Gastrocnemius medialis (tissue), 4 donors: Measurements from ENCODE around the gene RRP8. TPM values are rescaled to one million over a fixed set of nuclear protein-coding genes. Genes with fewer than 3 reads are reported as not detected.

Experiments
- ATAC-seq, 2 donors: fragments of 150-250 bp; one replicate each; pipeline ENCODE4 v1.9.1; 2016
- DNase-seq, 2 donors: peaks; one replicate each; pipeline ENCODE4 v3.0.0-alpha.2; 2019
- H3K27ac ChIP-seq, 4 donors: fragments of 200-600 bp; sonication (generic); 1 replicate in 1 of 4; 2 replicates in 3 of 4; pipeline ENCODE4 v1.5.1; 2016 to 2018; ENCODE audit warnings: mild to moderate bottlenecking in 2 of 4, moderate library complexity in 1 of 4
- H3K27me3 ChIP-seq, 3 donors: fragments of 200-600 bp; sonication (generic) in 2 of 3; 1 replicate in 1 of 3; 2 replicates in 2 of 3; pipeline versions ENCODE4 v1.5.1 to v1.6.0; 2016 to 2019; ENCODE audit warnings: mild to moderate bottlenecking in 1 of 3, moderate library complexity in 1 of 3
- H3K36me3 ChIP-seq, 2 donors: fragments of 200-600 bp; sonication (generic) in 1 of 2; one replicate each; pipeline ENCODE4 v1.5.1; 2017 to 2018
- H3K4me1 ChIP-seq, 2 donors: fragments of 200-600 bp; sonication (generic) in 1 of 2; one replicate each; pipeline ENCODE4 v1.5.1; 2016 to 2017; ENCODE audit warnings: mild to moderate bottlenecking in 2 of 2
- H3K4me3 ChIP-seq, 4 donors: fragments of 200-600 bp; sonication (generic) in 3 of 4; 1 replicate in 1 of 4; 2 replicates in 3 of 4; pipeline ENCODE4 v1.5.1; 2016 to 2019; ENCODE audit warnings: mild to moderate bottlenecking in 2 of 4
- H3K9me3 ChIP-seq, 3 donors: fragments of 200-600 bp; sonication (generic) in 2 of 3; 1 replicate in 1 of 3; 2 replicates in 2 of 3; pipeline ENCODE4 v1.5.1; 2016 to 2019
- CTCF ChIP-seq, 5 experiments: fragments of 450-650 bp in 3 of 5; fragments of 200-600 bp in 2 of 5; sonication (generic) in 2 of 5; IDR thresholded peaks in 4 of 5; conservative IDR thresholded peaks in 1 of 5; 1 replicate in 4 of 5; 2 replicates in 1 of 5; pipeline ENCODE4 v1.5.1; 2016 to 2019; ENCODE audit warnings: antibody characterized with exemption in 5 of 5, mild to moderate bottlenecking in 3 of 5, moderate library complexity in 3 of 5
- POLR2A ChIP-seq, 2 donors: fragments of 450-650 bp; IDR thresholded peaks; one replicate each; pipeline ENCODE4 v1.6.1; 2017; ENCODE audit warnings: antibody characterized with exemption in 2 of 2, mild to moderate bottlenecking in 2 of 2, moderate library complexity in 2 of 2
- in situ Hi-C, 4 donors: fragments of 200-750 bp; cut with MboI; loops; one replicate each; pipeline versions ENCODE4 v1.15.0 to v1.8.0; 2017; ENCODE audit warnings: low sequenced_read_pairs in 4 of 4
- intact Hi-C: fragments of 100-400 bp; cut with DNase I; formaldehyde crosslinking; loops from one replicate; pipeline ENCODE4 v1.15.1; 2023; ENCODE audit warnings: low total_unique reads
- total RNA-seq, 4 donors: library from RNA; depleted of rRNA; stranded (reverse); fragments of >200 nt; gene quantifications; one replicate each; pipeline versions ENCODE4 v1.1.0 to v1.2.3, GENCODE V29; 2016

The RRP8 gene
- total RNA-seq, 4 donors from 2014 or later = 10.9 to 25.7 (median 14.9) TPM

- Histone ChIP-seq H3K4me1 (peaks cover 9 to 18% of the 10 kb centered on the region in 2 donors), H3K9me3 (no peaks in the 10 kb centered on the region), H3K4me3 (no peak overlapping the region), H3K36me3 (no peaks in the 10 kb centered on the region), H3K27ac (peak overlapping the region; percentile 78 to 87 (median 81)), H3K27me3 (no peaks in the 10 kb centered on the region)
- DNase-seq = peak; percentile 79 to 87
- ATAC-seq = peak; percentile 87 to 95
- in situ Hi-C loops = no loop called here
- TF ChIP-seq CTCF (IDR thresholded peaks at IDR 0.05 in 4 of 5, conservative IDR thresholded peaks at IDR 0.05 in 1 of 5) (no peak), POLR2A (IDR thresholded peaks at IDR 0.05) (no peak)
- intact Hi-C loops = loop anchor here (2.0 kb wide), 1 partner anchor 21 kb away; no protein-coding TSS in a partner anchor
Measured at GRCh38 chr11:6545917-6546605, 57.4 kb downstream of the RRP8 start.

Other genes starting within 250 kb of the RRP8 start
- 10 to 100 TPM; 19.2 to 56.1 (median 42.4) TPM for gene SMPD1, start 213.1 kb downstream of the RRP8 start, total RNA-seq
- gene APBB1, start 184.5 kb downstream of the RRP8 start, total RNA-seq = 10 to 100 TPM; 18.5 to 49.2 (median 46.2) TPM
- 10 to 100 TPM in 1 of 4 donors, 1 to 10 TPM in 1, not detected in 2; 8.7 to 17.6 TPM for gene HPX, start 162.6 kb downstream of the RRP8 start, total RNA-seq
- 10 to 100 TPM; 15.3 to 20.0 (median 16.5) TPM for gene TRIM3, start 129.7 kb downstream of the RRP8 start, total RNA-seq
- gene ARFIP2, start 122.3 kb downstream of the RRP8 start, total RNA-seq = 10 to 100 TPM; 20.1 to 27.8 (median 24.4) TPM
- 10 to 100 TPM; 10.0 to 14.5 (median 12.4) TPM for gene TIMM10B, start 122.1 kb downstream of the RRP8 start, total RNA-seq
- gene DNHD1, start 106.3 kb downstream of the RRP8 start, total RNA-seq = 10 to 100 TPM in 1 of 4 donors, 1 to 10 TPM in 3; 3.4 to 10.5 (median 4.3) TPM
- 100 to 1,000 TPM in 1 of 4 donors, 10 to 100 TPM in 3; 48.3 to 113 (median 70.5) TPM for gene ILK, start 158 bp upstream of the RRP8 start, total RNA-seq
- 10 to 100 TPM; 49.8 to 77.8 (median 65.7) TPM for gene TAF10, start 8.6 kb upstream of the RRP8 start, total RNA-seq
- gene TPP1, start 15.8 kb upstream of the RRP8 start, total RNA-seq = 10 to 100 TPM; 13.9 to 43.4 (median 19.6) TPM
- gene DCHS1, start 52.2 kb upstream of the RRP8 start, total RNA-seq = 1 to 10 TPM; 1.5 to 3.8 (median 2.8) TPM
- gene MRPL17, start 79.7 kb upstream of the RRP8 start, total RNA-seq = 10 to 100 TPM; 25.1 to 33.4 (median 27.7) TPM
- gene OR2AG2, start 168.4 kb upstream of the RRP8 start, total RNA-seq = not detected
- not detected for gene OR2AG1, start 179.4 kb upstream of the RRP8 start, total RNA-seq
- under 1 TPM in 1 of 4 donors, not detected in 3; 0.20 TPM for gene OR6A2, start 196.1 kb upstream of the RRP8 start, total RNA-seq
- not detected for gene OR10A5, start 242.1 kb upstream of the RRP8 start, total RNA-seq